HL-60/S4 (cell line): ENCODE measurements around the gene PANK1.

Source experiments
- in situ Hi-C: fragments of 300-500 bp; cut with MboI; formaldehyde crosslinking; loops from 2 replicates; pipeline ENCODE4 v1.14.3; 2022; ENCODE audit warnings: low sequenced_read_pairs

PANK1 gene

DNA sequence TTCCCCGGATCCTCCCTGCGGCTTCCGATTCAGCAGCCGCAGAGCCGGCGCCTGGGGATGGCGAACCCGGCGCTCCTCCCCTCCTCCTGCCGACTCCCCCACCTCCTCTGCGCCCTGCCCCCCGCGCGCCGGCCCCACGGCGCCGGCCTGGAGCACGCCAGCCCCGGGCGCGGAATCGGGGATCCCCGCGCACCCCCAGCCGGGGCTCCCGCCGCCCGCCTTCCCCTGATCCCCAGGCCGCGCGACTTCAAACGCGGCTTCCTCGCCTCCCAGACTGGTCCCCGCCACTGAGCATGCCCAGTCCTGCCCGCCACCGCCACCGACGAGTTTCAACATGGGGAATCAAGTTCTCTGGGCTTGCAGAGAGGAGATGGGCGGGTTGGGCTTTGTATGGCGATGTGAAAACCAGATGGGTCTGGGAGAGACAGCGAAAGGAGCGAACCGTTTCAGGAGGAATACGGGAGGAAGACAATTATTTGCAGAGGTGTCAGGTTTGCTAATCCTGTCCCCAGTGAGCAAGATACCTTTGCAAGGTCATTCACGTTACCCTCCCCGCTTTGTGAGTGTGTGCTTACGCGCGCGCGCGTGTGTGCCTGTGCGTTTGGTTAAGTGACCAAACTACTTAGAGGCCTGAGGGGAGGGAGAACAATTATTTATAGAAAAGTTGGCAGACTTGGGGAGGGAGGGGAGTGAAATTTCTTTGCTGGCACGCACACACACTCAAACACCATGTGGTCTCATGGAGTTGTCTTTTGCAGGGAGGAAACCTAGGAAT lies at the start of gene PANK1:
Gene PANK1, minus strand, starts transcription at position 276 of the 775 bp plus-strand sequence. CDS start 351 bp downstream, outside the sequence.
- in situ Hi-C loops, result no loop called here

DNA sequence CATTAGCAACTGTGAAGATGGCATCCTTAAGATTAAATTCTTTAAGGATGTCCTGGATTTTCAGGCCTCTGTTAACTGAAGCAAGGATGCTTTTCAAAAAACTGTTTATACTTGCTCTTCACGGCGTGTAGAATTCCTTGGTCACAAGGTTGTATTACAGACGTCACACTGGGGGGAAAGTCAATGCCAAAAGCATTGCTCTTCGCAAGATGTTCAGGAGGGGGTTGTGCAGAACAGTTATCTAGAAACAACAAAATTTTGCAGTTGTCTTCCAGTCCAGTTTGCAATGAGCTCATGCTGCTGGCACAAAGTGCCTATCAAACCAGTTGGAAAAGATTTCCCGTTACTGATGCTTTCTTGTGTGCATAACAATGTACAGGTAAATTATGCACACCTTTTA lies 48.1 kb upstream of the PANK1 start:
- in situ Hi-C loops, result no loop called here

DNA sequence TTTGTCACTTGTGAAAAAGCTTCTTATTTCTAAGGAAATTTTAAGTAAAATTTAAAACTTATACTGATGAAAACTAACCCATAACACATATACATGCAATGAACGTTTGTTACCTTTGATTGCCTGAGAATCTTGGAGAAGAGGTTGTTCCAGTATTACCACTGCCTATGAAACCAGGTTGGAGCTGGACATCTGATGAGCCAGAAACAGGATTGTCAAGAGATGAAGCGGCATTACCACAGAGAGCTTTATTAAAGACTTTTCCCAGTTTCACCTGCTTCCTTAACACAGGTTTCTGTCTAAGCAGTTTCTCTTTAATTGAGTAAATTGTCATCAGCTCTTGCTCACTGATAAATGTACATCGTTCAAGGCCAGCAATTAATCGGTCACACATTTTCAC lies 47.4 kb upstream of the PANK1 start:
- in situ Hi-C loops, result no loop called here

DNA sequence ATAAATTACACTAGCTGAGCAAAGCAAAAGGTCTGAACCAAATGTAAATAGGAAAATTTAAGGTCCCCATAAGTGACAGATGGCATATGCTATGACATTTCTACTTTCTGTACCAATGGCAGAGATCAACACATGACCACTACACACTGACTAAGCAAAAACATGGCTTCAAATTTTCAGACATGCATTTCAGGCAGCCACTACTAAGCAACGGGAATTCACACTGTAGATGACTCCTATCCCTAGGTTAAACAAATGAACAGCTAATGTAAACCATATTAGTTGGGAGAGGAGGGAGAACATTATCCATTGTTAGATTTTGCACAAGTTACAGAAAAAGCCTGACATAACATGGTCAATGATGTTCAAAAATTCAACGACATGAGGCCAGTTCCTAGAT lies 45.0 kb upstream of the PANK1 start:
- in situ Hi-C loops, result no loop called here

DNA sequence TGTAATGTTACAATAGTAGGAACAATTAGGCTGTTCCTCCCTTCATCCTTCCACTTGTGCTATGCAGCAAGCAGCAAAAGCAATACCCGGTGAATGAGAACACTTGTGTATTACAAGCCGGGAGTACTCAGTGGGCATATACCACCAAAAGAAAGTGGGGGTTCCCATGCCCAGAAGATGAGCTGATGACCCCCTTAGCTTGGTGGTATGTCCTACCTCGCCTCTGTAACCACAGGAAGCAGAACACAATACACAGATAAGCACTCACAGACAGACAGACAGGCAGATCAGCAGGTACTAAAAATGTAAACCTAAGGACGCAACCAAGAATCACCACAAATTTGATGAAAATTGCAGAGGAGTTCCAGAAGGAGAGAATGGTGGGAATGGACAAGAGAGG lies 40.9 kb upstream of the PANK1 start:
- in situ Hi-C loops, result no loop called here

DNA sequence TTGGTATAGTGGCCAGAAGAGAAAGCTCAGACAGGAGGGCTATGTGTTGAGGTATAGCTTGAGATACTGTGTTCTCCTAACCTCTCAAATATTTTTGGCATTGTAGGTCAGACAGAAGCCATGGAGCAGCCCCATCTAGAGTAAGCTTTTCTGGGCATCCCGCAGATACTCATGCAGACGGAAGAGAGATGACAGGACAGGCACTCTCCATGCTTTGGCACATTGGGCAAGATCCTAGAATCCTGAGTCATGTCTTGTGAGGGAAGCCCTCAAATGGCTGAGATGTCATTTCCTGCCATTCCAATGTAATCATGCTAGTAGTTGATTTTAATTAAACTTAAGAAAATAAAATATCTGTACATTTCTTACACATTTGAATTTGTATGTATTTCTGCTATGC lies 39.6 kb upstream of the PANK1 start:
- in situ Hi-C loops, result no loop called here

DNA sequence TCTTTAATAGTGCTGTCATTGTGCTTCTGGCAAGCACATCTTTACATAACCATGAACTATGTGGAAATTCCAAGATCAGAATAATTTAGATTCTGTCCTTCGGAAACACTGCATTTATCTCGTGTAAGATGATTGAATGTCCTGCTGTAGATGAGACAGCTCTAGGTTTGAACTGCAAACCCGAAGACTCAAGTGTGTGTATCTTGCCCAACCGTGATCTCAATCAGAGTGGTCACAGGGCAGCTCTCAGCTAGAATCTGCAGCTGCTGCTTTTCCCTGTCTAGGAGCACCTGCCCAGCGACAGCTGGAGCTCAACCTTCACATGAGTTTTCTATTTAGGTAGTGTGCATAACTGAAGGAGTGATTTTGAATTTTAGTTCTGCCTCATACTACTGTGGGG lies 38.8 kb upstream of the PANK1 start:
- in situ Hi-C loops, result no loop called here

DNA sequence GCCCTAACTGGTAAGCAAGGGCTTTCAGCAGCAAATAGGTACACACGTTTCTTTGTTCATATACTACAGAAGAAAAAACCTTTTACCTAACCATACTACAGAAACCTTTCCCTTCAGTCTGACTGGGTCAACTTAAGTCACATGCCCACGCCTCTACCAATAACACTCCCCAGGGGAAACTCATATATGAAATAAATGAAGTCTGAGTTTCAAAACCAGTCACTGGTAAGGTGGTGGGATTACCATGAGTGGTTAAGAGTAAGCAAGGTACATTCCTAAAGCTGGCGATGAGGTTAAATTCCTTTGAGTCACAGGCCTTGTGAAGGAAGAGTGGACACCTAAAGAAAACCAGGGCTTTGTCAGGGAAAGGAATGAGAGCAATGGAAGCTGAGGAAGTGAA lies 34.9 kb upstream of the PANK1 start:
- in situ Hi-C loops, result no loop called here

DNA sequence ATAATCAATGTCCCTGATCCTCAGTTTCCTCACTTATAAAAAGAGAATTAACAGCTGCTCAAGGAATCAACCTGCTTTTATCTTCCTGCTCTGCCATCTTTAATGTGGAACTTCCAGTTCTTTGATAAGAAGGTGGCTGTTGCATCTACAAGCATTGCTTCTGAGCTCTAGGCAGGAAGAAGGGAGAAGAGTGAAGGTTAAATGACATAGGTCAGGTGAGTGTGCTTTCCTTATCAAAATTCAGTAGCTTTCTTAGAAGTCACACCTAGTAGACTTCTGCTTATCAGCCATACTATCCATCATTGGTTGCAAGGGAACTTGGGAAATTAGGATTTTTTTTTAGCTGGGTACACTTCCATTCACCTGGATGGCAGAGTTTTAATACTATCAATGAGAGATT lies 32.3 kb upstream of the PANK1 start:
- in situ Hi-C loops, result no loop called here

DNA sequence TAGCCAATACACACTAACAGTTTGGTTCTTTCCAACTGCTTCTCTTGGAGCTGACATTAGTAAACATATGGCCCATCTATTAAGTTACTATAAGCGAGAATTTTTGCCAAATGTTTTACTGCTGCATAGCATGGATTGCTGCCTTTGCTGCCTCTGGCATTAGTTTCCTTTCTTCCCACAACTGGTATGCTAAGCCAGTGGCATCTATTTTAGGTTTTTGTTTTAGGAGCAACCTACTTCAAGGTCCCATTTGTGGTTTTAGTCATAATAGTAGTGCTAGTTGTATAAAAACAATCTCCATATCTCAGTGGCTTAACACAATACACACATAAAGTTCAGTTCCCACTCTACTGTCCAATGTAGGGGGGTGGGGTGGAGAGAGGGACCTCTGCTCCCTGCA lies 25.9 kb upstream of the PANK1 start:
- in situ Hi-C loops, result no loop called here

DNA sequence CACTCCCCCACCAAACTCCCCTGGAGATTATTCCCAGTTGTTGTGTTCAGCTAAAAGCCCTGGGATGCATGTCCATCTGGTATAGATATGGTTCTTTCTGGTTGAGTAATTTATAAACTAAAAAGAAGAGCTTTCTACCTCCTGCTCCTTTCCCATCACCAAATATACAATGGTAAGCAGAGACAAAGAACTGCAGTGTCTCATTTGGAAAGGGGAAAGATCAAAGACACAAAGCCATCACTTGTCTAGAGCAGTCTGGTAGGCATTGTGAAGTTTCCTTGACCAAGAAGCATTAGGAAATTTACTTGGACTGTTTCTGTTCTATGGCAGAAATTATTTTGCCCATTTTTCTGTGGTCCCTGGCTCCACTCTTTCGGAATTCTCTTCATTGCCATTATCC lies 24.9 kb upstream of the PANK1 start:
- in situ Hi-C loops, result no loop called here

DNA sequence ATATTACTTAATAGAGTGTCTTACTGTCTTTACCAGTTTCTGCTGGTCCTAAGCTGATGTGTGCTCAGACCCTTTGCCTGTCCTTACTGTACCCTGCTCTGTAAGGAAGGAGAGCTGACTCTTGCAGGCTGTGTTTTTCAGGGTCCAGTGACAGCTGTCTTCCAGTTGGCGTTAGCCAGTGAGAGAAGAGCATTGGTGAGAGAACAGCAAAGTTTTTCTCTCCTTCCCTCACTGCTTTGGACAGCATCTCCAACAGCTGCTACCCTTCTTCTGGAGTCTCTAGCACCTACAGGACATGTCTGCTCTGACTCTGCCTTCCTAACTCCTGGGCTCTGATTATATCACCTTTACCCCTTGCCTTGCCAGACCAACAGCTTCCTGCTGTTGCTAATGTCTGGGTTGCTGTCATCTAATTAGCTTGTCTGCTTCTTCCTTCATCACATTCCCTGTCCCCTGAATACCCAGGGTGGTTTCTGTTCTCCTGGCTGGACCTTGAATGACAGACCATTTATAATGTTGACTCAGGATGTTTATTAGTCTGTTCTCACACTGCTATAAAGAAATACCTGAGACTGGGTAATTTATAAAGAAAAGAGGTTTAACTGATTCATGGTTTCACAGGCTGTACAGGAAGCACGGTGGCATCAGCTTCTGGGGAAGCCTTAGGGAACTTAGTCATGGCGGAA lies 23.5 kb upstream of the PANK1 start:
- in situ Hi-C loops, result no loop called here

DNA sequence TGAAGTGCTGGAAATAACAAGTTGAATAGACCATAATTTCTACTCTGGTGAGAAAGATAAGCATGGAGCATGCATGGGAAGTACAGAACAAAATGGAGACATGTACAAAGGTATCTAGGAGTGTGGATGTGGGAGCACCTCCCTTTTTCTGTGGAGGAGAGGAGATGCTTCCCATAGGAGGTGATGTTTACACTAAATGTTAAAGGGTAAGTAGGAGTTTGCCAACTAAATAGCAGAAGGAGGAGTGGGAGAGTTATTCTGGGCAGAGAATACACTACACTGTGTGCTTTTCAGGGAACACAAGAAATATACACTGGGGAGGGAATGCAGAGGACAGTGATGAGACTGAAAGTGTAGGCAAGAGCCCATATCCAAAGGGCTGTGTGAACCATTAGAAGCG lies 21.1 kb upstream of the PANK1 start:
- in situ Hi-C loops, result no loop called here

DNA sequence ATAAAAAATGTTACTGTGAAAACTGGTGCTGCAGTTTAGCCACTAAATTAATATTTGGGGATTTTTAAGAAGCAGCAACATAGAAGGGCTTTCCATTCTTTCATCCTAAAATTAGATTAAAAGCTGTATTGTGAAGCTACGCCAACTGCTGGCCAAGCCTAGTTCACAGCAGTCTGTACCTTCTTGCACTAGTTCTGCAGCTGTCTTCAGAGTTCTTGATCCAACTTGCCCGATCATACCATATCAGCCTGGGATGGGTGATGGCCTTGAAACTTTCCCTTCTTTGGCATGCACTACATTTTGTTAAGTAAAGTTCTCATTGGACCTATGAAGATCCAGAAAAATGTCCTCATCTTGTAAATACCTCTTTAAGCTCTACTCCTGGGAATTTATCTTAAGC lies 20.3 kb upstream of the PANK1 start:
- in situ Hi-C loops, result no loop called here

DNA sequence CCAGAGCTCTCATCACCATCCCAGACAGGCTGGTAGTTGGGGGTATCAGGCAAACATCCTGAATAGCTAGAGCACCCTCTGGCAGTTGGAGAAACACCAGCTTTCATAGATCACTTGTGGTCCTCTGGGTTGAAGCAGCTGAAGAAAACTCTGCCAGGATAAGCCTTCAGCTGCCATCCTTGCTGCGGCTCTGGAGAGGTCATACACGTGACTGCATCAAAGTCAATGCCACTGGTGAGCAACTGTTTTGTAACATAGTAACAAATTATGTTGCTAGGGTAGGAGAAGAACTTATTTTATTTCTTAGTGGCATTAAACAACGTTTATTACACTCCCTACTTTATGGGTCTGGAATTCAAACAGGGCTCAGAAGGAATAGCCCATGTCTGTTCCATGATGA lies 19.2 kb upstream of the PANK1 start:
- in situ Hi-C loops, result no loop called here

DNA sequence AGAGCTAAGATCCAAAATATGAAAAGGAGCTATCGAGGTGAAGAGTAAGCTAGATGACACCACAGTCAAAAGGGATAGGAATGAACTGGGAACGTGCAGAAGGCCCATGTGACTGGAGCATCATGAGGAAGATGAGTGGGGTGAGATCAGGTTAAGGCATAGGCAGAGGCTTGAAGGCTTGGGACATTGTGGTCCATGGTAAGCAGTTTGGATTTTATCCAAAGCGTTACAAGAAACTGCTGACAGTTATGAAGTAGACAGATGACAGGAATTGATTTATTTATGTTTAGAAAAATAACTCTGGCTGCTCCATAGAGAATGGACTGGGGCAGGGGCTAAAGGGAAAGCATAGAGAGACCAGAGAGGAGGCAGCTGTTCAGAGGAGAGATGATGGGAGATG lies 18.1 kb upstream of the PANK1 start:
- in situ Hi-C loops, result no loop called here

DNA sequence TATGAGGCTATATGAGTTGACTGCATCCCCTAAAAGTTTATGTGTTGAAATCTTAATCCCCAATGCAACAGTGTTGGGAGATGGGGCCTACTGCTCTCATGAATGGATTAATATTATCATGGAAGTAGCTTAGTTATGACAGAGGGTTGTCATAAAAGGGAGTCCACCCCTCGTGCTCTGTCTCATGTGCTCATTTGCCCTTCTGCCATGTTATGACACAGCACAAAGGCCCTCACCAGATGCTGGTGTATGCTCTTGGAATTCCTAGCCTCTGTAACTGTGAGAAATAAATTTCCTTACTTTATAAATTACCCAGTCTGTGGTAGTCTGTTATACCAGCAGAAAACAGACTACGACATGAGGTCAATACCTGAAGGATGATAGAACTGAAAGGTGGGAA lies 17.6 kb upstream of the PANK1 start:
- in situ Hi-C loops, result no loop called here

DNA sequence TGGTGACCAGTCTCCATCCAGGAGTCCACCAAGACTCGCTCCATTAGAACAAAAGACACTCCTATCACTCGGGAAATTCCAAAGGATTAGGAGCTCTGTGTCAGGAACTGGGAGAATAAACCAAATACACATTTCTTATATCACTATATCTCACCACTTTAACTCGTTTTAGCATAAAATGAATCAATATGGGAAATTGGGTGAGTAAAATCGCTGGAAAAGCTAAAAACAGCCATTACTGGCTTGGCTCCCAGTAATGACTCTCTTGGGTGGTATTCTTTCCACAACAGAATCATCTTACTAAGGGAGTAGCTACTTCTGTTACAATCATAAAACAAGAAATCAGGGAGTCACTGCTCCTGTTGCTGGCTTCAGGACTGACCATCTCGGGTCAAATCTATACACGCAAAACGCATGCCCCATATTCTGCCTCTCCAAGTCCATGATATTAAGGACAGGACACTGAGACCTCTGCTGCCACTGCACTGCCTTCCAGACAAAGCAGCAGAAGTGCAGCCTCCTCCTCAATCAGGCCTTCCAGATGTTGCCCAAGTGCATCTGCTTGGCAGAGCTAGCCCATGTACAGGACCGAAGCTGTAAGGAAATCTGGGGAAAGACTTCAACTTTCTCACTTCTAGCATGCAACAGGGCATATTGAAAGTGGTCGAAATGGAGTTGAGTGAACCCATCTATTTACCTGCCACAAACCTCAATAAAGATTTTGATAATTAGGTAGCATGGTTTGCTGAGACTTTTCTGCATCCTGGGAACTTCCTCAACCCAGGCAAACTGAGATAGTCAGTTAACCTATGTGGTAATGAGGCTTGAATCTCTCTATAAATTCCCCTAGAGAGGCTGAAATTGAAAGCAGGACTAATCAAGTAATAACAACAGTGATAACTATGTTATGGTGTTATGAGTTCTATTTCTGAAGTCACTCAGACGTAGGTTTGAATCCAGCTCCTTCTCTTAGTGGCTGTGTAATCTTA lies 14.4 kb upstream of the PANK1 start:
- in situ Hi-C loops, result no loop called here

DNA sequence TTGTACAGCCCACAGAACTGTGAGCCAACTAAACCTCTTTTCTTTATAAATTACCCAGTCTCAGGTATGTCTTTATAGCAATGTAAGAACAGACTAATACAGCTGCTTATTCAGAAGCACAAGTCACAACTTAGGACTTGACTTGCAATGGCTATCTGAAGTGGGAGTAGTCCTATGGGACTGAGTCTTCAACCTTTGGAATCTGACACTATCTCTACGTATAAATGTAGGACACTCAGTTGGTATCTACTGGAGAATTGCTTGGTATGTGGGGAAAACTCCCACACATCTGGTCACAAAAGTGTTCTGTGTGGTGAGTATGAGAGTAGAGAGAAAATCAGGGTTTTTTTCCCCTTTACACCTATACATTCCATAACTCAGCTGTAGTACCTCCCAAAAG lies 12.3 kb upstream of the PANK1 start:
- in situ Hi-C loops, result no loop called here

DNA sequence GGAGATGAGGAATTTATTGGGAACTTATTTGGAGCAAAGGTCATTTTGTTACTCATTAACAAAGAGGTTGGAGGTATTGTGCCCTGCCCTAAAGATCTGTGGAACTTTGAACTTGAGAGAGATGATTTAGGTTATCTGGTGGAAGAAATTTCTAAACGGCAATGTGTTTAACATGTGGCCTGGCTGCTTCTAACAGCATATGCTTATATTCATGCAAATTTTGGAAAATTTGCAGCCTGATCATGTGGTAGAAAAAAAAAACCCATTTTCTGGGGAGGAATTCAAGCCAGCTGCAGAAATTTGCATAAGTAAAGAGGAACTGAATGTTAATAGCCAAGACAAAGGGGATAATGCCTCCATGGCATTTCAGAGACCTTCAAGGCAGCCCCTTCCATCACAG lies 10.7 kb upstream of the PANK1 start:
- in situ Hi-C loops, result no loop called here

DNA sequence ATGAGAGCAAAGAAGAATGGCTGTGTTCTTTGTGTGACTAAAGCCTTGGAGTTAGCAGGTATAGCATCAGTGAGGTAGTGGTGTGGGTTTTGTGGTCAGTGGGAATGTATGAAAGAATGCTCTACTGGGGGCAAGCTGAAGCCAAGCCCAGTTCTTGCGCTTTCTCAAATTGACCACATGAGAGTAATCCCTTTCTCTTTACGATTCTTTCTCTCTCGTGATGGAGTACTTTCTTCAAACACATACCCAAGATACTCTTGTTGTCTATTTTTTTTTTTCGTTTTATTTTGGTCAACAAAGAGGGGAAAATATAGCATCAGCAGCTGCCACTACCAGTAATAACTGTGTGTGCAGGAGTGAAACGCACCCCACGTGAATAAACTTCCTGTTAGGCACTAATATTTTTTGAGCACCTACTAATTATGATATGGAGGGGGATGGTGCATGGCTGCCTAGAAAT lies 8.4 kb upstream of the PANK1 start:
- in situ Hi-C loops, result no loop called here
